SH-SY5Y (cell line): ENCODE data around the gene SNX30.

Source experiments
- GATA2 ChIP-seq: IDR thresholded peaks from 2 replicates; pipeline ENCODE4 v1.6.1; 2011; ENCODE audit warnings: mild to moderate bottlenecking, low read depth, low read length
- GATA3 ChIP-seq: IDR thresholded peaks from 2 replicates; pipeline ENCODE4 v1.6.1; 2011; ENCODE audit warnings: low read depth, mild to moderate bottlenecking, low read length, moderate library complexity

The SNX30 gene

GRCh38 chr9:112750016-112750763 is at the start of gene SNX30:
TSS of gene SNX30 (plus strand) at chr9:112750760. CDS start at chr9:112751002, 242 bp downstream.
- TF ChIP-seq GATA3 = no peak
- TF ChIP-seq GATA2 = no peak

- TF ChIP-seq GATA2 (no peak), GATA3 (no peak)
These were observed 47.3 kb upstream of the SNX30 start for GRCh38 chr9:112703304-112703703.

- TF ChIP-seq GATA3 = no peak
- TF ChIP-seq GATA2 = no peak
These were observed 44.7 kb upstream of the SNX30 start for GRCh38 chr9:112705768-112706427.

GRCh38 chr9:112711050-112711689 is 39.4 kb upstream of the SNX30 start:
- TF ChIP-seq GATA3 = no peak
- TF ChIP-seq GATA2 = no peak

GRCh38 chr9:112712678-112713077 is 37.9 kb upstream of the SNX30 start:
- TF ChIP-seq GATA2 (no peak), GATA3 (no peak)

- TF ChIP-seq GATA2 = no peak
- no peak for TF ChIP-seq GATA3
These were observed 32.8 kb upstream of the SNX30 start, which contains the start of gene INIP for GRCh38 chr9:112717661-112718331. TSS of gene INIP (minus strand) at chr9:112718117. CDS start at chr9:112716485, 1,632 bp downstream.

GRCh38 chr9:112719241-112719691 is 31.3 kb upstream of the SNX30 start:
- no peak for TF ChIP-seq GATA2
- TF ChIP-seq GATA3 = no peak

GRCh38 chr9:112719696-112720095 is 30.9 kb upstream of the SNX30 start:
- TF ChIP-seq GATA2 (no peak), GATA3 (no peak)

- TF ChIP-seq GATA3 (no peak), GATA2 (no peak)
These were observed 30.3 kb upstream of the SNX30 start for GRCh38 chr9:112720113-112720780.

- TF ChIP-seq GATA3 (no peak), GATA2 (no peak)
These were observed 24.6 kb upstream of the SNX30 start for GRCh38 chr9:112725961-112726360.

GRCh38 chr9:112726428-112726827 is 24.1 kb upstream of the SNX30 start:
- TF ChIP-seq GATA2 (no peak), GATA3 (no peak)

GRCh38 chr9:112728401-112728800 is 22.2 kb upstream of the SNX30 start:
- TF ChIP-seq GATA2 (no peak), GATA3 (no peak)

GRCh38 chr9:112731971-112732370 is 18.6 kb upstream of the SNX30 start:
- TF ChIP-seq GATA3 = no peak
- TF ChIP-seq GATA2 = no peak
